Esophagus squamous epithelium (tissue), 4 donors: ENCODE results near the gene NEDD4L.

ENCODE experiments used
- POLR2A ChIP-seq, 4 donors: fragments of 450-650 bp; IDR thresholded peaks; one replicate each; pipeline ENCODE4 v1.6.1; 2017; ENCODE audit warnings: antibody characterized with exemption in 4 of 4, mild to moderate bottlenecking in 4 of 4, moderate library complexity in 3 of 4
- TF ChIP-seq, protein P1 (sequence below), 6 experiments: fragments of 450-650 bp in 4 of 6; fragments of 200-600 bp in 2 of 6; sonication (generic) in 2 of 6; IDR thresholded peaks; one replicate each; pipeline ENCODE4 v1.5.1; 2016 to 2019; ENCODE audit warnings: antibody characterized with exemption in 6 of 6, mild to moderate bottlenecking in 4 of 6, moderate library complexity in 4 of 6

DNA sequence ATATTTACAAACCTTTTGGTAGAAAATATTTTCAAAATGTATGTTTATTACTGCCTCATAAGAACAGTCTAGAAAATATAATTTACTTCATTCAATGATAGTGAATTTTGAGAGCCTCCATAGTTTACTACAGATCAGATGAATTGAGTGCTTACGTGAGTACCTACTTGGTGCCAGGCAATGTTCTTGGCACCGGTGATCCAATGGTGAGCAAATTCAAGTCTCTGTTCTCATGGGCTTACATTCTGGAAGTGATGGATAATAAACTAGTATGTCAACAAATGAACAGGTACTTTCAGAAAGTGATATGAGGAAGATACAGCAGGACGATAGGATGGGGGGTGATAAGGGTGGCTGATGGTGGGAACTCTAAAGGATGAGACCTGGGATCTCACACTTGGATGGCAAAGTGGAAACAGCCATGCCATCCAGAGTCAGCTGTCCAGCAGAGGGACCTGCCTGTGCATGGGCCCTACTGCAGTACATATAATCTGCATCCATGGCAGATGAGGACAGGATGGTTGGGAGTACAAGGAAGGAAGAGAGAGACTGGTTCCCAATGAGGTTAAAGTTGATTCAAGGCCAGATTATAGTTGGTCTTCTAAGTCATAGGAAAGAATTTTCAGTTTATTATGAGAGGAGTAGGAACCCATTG is 277.0 kb downstream of the NEDD4L start:
- TF ChIP-seq POLR2A (IDR thresholded peaks at IDR 0.05) = no peak
- TF ChIP-seq, protein P1, sequence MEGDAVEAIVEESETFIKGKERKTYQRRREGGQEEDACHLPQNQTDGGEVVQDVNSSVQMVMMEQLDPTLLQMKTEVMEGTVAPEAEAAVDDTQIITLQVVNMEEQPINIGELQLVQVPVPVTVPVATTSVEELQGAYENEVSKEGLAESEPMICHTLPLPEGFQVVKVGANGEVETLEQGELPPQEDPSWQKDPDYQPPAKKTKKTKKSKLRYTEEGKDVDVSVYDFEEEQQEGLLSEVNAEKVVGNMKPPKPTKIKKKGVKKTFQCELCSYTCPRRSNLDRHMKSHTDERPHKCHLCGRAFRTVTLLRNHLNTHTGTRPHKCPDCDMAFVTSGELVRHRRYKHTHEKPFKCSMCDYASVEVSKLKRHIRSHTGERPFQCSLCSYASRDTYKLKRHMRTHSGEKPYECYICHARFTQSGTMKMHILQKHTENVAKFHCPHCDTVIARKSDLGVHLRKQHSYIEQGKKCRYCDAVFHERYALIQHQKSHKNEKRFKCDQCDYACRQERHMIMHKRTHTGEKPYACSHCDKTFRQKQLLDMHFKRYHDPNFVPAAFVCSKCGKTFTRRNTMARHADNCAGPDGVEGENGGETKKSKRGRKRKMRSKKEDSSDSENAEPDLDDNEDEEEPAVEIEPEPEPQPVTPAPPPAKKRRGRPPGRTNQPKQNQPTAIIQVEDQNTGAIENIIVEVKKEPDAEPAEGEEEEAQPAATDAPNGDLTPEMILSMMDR (IDR thresholded peaks at IDR 0.05) = no peak
